SJSA1 (cell line): ENCODE measurements around the gene TBC1D2. TPM values are rescaled to one million over a fixed set of nuclear protein-coding genes. Genes with fewer than 3 reads are reported as not detected.
A peak's percentile ranks its signal among the peaks of the same experiment; 100 is the strongest.

Experiments used
- DNase-seq, 2 experiments: peaks; one replicate each; pipeline ENCODE4 v3.0.0-alpha.2; 2015 to 2020; ENCODE audit warnings: low spot score in 2 of 2, low read depth in 1 of 2
- H3K27ac ChIP-seq: fragments of 250-450 bp; sonication (Bioruptor Pico); 2 replicates; pipeline ENCODE4 v1.5.1; 2020; ENCODE audit warnings: mild to moderate bottlenecking, moderate library complexity
- H3K27me3 ChIP-seq: fragments of 250-450 bp; sonication (Bioruptor Pico); replicated peaks from 2 replicates; pipeline ENCODE4 v1.5.1; 2020; ENCODE audit warnings: mild to moderate bottlenecking, moderate library complexity
- H3K36me3 ChIP-seq: fragments of 250-450 bp; sonication (Bioruptor Pico); 2 replicates; pipeline ENCODE4 v1.5.1; 2020; ENCODE audit warnings: mild to moderate bottlenecking
- H3K4me1 ChIP-seq: fragments of 250-450 bp; sonication (Bioruptor Pico); replicated peaks from 2 replicates; pipeline ENCODE4 v1.6.1; 2021; ENCODE audit warnings: mild to moderate bottlenecking
- H3K4me3 ChIP-seq: fragments of 250-450 bp; sonication (Bioruptor Pico); 2 replicates; pipeline ENCODE4 v1.5.1; 2020; ENCODE audit warnings: mild to moderate bottlenecking
- H3K9me3 ChIP-seq: fragments of 250-450 bp; sonication (Bioruptor Pico); replicated peaks from 2 replicates; pipeline ENCODE4 v1.5.1; 2020; ENCODE audit warnings: mild to moderate bottlenecking
- total RNA-seq: library from RNA; depleted of rRNA; stranded (reverse); fragments of >200 nt; shearing (Covaris generic); gene quantifications from 2 replicates; pipeline ENCODE4 v1.2.3, GENCODE V29; 2014

Gene TBC1D2
- total RNA-seq, 1 experiment from 2014 or later, result 4.4 TPM

DNA sequence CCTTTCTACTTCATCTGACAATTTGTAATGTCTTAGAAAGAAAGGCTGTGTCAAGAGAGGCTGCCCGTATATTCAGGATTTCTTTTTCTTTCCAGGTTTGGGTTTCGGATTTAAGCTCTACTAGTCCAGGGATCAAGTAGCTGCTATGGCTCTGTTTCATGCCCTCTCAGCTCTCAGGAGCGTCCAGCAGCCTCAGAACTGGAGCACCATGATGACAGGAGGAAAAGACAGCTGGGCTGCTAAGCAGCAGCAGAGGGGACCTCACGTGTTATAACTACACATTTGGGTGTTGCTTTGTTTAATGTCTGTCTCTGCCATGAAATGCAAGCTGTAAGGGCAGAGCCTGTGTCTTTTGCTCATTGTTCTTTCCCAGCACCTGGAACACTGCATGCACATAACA lies 28.5 kb downstream of the TBC1D2 start:
- Histone ChIP-seq H3K4me3 (no peak overlapping the region), H3K36me3 (peaks cover 33% of the 10 kb centered on the region), H3K9me3 (no peaks in the 10 kb centered on the region), H3K4me1 (peaks cover 42% of the 10 kb centered on the region), H3K27ac (no peak overlapping the region), H3K27me3 (no peaks in the 10 kb centered on the region)
- DNase-seq, result no peak

DNA sequence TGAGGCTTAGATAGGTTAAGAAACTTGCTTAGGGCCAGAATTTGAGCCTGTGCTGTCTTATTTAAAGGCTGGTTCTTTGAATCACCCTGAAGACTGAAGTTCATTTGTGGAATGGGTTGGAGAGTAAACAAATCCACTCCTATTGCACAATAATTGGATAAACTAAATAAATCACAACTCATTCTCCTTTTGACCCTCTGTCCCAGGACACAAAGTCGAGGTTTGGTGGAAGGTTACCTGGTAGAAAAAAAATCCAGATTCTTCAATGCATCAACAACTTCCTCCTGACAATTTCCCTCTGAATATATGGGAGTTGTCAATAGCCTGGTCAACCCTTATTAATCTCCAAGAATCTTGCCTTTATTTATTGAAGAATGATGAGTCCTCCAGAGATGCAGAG lies 28.9 kb downstream of the TBC1D2 start:
- H3K9me3 ChIP-seq, result no peaks in the 10 kb centered on the region
- no peak overlapping the region for H3K4me3 ChIP-seq
- H3K4me1 ChIP-seq, result peaks cover 42% of the 10 kb centered on the region
- no peak for DNase-seq
- H3K36me3 ChIP-seq, result peaks cover 31% of the 10 kb centered on the region
- H3K27ac ChIP-seq, result no peak overlapping the region; the same call in 1 of the 2 replicates
- H3K27me3 ChIP-seq, result no peaks in the 10 kb centered on the region

DNA sequence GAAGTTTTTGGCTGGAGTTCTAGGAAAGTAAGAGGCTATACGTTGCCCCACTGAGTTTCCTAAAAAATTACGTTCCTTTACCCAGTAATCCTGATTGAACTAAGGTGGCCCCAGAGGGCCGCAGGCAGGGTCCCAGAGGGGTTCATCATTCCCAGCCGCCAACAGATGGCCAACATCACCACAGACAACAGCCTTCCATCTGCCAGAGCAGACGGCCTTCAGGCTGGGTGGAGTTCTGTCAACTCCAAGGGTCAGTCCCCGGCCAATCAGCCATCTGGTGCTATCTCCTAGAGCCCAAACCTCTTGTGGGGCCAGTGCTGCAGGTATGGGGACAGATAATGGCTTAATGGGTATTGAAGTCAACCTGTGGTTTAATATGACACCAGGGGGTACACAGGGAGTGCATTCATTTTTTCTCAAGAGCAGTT lies 30.4 kb downstream of the TBC1D2 start:
- peak overlapping the region; percentile 98 for H3K27ac ChIP-seq
- DNase-seq, result no peak
- peaks cover 32% of the 10 kb centered on the region for H3K36me3 ChIP-seq
- no peaks in the 10 kb centered on the region for H3K27me3 ChIP-seq
- H3K4me1 ChIP-seq, result peaks cover 42% of the 10 kb centered on the region
- no peak overlapping the region for H3K4me3 ChIP-seq
- no peaks in the 10 kb centered on the region for H3K9me3 ChIP-seq

DNA sequence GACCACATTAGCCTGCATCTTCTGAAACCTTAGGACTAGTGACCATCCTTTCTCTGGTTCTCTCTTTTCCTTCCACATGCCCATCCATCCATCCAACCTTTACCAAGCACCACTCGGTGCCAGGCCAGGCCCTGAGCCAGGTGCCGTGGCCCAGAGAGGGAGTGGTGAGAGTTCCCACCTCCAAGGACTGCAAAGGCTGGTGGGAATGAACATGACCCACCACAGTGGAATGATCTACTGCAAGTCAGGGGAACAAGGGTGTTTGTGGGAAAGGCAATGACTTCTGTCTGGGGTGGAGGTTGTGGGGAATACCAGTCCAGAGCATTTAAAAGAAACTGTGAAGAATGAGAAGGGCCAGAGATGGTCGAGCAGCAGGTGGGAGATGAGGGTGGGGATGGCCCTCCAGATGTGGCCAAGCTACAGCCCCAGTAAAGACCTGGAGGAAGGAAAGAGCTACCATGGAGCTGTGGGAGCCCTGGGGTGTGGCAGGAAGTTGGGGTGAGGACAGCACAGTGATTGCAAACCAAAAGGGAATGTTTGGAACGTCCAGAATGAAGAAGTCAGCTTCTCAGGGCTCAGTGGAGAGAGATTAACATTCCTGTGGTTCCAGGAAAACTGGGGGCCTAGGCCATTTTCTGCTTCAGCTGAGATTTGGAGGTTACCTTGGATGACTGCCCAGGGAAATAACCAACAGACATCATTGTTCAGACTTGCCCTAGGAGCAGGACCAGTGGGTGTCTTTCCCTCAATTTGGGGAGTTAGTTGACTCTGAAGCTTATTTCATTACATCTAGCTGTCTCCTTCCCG lies 32.4 kb downstream of the TBC1D2 start:
- peak; percentile 92 to 98 for DNase-seq
- Histone ChIP-seq H3K4me1 (peaks cover 42% of the 10 kb centered on the region), H3K9me3 (no peaks in the 10 kb centered on the region), H3K27me3 (no peaks in the 10 kb centered on the region), H3K4me3 (no peak overlapping the region), H3K36me3 (peaks cover 28% of the 10 kb centered on the region), H3K27ac (peak overlapping the region; percentile 98)

DNA sequence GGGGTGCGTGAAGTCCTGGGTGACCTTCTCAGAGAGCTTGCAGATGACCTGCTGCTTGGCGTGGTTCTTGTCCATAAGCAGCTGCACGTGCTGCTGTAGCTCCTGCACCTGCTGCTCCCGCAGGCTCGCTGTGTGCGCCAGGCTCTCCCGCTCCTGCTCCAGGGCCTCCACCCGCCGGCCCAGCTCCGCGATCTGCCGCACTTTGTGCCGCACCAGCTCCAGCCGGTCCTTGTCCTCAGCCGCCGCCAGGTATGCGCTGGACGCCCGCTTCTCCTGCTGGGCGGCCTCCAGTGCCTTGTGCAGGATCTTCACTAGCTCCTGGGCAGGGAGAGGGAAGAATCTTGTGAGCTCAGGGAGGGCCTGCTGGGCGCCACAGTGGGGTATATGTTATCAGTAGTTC lies 34.5 kb downstream of the TBC1D2 start:
- Histone ChIP-seq H3K27me3 (no peaks in the 10 kb centered on the region), H3K27ac (0 out of 2 replicates have a peak overlapping the region, but pooled peaks have one; percentile 98), H3K4me3 (no peak overlapping the region), H3K4me1 (peaks cover 34% of the 10 kb centered on the region), H3K36me3 (peaks cover 17% of the 10 kb centered on the region), H3K9me3 (no peaks in the 10 kb centered on the region)
- no peak for DNase-seq

GRCh38 chr9:98219794-98220370 lies 35.6 kb downstream of the TBC1D2 start:
- H3K27ac ChIP-seq, result no peak overlapping the region
- peaks cover 44% of the 10 kb centered on the region for H3K4me1 ChIP-seq
- no peak for DNase-seq
- H3K9me3 ChIP-seq, result no peaks in the 10 kb centered on the region
- H3K4me3 ChIP-seq, result no peak overlapping the region
- no peaks in the 10 kb centered on the region for H3K27me3 ChIP-seq
- H3K36me3 ChIP-seq, result peaks cover 23% of the 10 kb centered on the region

GRCh38 chr9:98219364-98219716 lies 36.1 kb downstream of the TBC1D2 start:
- no peaks in the 10 kb centered on the region for H3K9me3 ChIP-seq
- no peak overlapping the region for H3K4me3 ChIP-seq
- no peak overlapping the region for H3K27ac ChIP-seq
- no peak for DNase-seq
- no peaks in the 10 kb centered on the region for H3K27me3 ChIP-seq
- peaks cover 23% of the 10 kb centered on the region for H3K36me3 ChIP-seq
- H3K4me1 ChIP-seq, result peaks cover 42% of the 10 kb centered on the region

DNA sequence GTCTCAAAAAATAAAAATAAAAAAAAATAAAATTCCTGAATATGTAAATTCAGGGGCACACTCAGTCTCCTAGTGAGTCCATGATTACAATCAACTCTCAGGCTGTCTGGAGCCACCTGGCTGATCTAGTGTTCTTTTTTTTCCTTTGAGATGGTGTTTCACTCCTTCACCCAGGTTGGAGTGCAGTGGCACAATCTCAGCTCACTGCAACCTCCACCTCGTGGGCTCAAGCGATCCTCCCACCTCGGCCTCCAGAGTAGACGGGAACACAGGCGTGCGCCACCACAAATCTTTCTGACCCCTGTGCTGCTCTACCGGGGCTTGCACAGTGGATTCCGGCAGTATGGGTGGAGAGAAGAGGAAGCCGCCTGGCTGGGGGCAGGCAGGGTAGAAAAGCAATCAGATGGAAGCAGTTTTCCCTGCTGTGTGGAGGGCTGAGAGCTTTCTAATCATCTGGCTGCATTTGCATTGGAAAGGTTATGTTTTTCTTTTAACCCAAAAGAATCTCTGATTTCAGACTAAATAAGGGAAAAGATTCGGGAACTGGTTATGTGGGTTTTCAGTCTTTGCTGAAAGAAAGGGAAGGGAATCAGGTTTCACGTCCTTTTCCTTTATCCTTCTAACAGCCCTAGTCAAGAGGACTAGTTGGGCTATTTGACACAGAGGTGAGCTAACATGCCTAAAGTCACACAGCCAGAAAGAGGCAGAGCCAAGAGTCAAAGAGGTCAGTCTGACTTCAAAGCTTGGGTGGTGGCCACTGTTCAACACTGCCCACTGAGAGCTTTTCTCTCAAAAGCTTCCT lies 36.7 kb downstream of the TBC1D2 start:
- Histone ChIP-seq H3K9me3 (no peaks in the 10 kb centered on the region), H3K4me1 (peaks cover 36% of the 10 kb centered on the region), H3K27ac (no peak overlapping the region), H3K27me3 (no peaks in the 10 kb centered on the region), H3K36me3 (peaks cover 23% of the 10 kb centered on the region), H3K4me3 (no peak overlapping the region)
- no peak for DNase-seq

DNA sequence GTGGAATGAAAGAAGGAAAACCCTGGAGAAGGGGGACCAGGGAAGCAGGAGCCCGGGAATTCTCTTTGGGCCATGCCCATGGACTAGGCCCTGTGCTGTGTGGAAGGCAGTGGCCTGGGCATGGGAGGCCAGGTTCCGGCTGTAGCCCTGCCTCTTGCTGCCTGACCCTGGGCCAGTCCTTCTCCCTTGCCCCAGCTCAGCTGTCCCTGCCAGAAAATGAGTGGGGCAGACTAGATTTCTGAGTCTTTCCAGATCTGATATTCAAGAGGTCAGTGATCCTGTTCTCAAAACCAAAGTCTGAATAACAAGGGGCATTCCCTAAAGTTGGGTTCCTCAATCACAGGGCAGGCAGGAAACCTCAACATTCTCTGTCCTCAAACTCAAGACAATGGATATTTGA lies 38.2 kb downstream of the TBC1D2 start:
- Histone ChIP-seq H3K4me3 (no peak overlapping the region), H3K27me3 (no peaks in the 10 kb centered on the region), H3K4me1 (peaks cover 22% of the 10 kb centered on the region), H3K9me3 (no peaks in the 10 kb centered on the region), H3K27ac (no peak overlapping the region), H3K36me3 (peaks cover 19% of the 10 kb centered on the region)
- no peak for DNase-seq

DNA sequence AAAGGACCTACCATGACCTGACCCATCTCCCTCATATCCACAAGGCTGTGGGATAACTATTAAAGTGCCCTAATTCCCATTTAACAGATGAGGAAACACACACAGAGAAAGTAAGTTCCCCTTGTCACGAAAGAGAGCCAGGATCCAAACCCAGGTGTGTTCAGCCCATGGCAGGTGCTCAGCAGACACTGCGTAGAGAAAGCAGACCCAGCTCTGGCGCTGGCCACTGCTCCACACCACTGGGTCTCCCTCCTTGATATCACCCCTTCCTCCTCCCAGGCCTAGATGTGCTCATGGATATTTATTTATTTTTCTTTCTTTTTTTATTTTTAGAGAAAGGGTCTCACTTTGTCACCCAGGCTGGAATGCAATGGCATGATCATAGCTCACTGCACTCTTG lies 39.1 kb downstream of the TBC1D2 start:
- DNase-seq, result no peak
- Histone ChIP-seq H3K4me1 (peaks cover 14% of the 10 kb centered on the region), H3K36me3 (peaks cover 16% of the 10 kb centered on the region), H3K4me3 (no peak overlapping the region), H3K9me3 (no peaks in the 10 kb centered on the region), H3K27ac (no peak overlapping the region), H3K27me3 (no peaks in the 10 kb centered on the region)

- peak in 1 of 2 experiments; percentile 23 for DNase-seq
- peaks cover 14% of the 10 kb centered on the region for H3K4me1 ChIP-seq
- no peaks in the 10 kb centered on the region for H3K27me3 ChIP-seq
- no peak overlapping the region for H3K4me3 ChIP-seq
- H3K9me3 ChIP-seq, result no peaks in the 10 kb centered on the region
- peaks cover 13% of the 10 kb centered on the region for H3K36me3 ChIP-seq
- 0 out of 2 replicates have a peak overlapping the region, but pooled peaks have one; percentile 19 for H3K27ac ChIP-seq
Measured at GRCh38 chr9:98215821-98216220, 39.6 kb downstream of the TBC1D2 start.

GRCh38 chr9:98215271-98215670 lies 40.2 kb downstream of the TBC1D2 start:
- H3K9me3 ChIP-seq, result no peaks in the 10 kb centered on the region
- H3K27ac ChIP-seq, result 0 out of 2 replicates have a peak overlapping the region, but pooled peaks have one; percentile 19
- H3K36me3 ChIP-seq, result peaks cover 10% of the 10 kb centered on the region
- peaks cover 14% of the 10 kb centered on the region for H3K4me1 ChIP-seq
- peak in 1 of 2 experiments; percentile 13 for DNase-seq
- no peak overlapping the region for H3K4me3 ChIP-seq
- no peaks in the 10 kb centered on the region for H3K27me3 ChIP-seq

DNA sequence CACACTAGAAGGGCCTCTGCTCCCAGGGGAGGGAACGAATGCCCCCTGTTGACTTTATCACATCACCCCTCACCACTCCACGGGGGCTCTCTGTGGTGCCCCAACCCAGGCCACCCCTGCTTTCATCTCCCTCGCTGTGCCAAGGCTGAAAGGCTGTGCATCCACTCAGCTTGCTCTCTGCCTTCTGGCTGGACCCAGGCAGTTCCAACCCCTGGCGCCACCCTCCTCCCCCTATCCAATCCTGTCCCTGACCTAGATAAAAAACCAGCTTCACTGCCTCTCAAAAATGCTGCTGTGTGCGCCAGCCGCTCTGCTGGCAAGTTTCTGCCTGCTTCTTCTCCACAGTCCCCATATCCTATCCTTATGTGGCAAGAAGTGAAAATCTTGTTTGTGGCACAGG lies 40.6 kb downstream of the TBC1D2 start:
- Histone ChIP-seq H3K27me3 (no peaks in the 10 kb centered on the region), H3K4me3 (no peak overlapping the region), H3K27ac (no peak overlapping the region), H3K9me3 (no peaks in the 10 kb centered on the region), H3K36me3 (peaks cover 10% of the 10 kb centered on the region), H3K4me1 (peaks cover 14% of the 10 kb centered on the region)
- DNase-seq, result no peak

- DNase-seq, result no peak
- Histone ChIP-seq H3K4me3 (no peak overlapping the region), H3K9me3 (no peaks in the 10 kb centered on the region), H3K36me3 (peaks cover 12% of the 10 kb centered on the region), H3K4me1 (peaks cover 14% of the 10 kb centered on the region), H3K27ac (no peak overlapping the region), H3K27me3 (no peaks in the 10 kb centered on the region)
Measured at GRCh38 chr9:98211260-98211659, 44.2 kb downstream of the TBC1D2 start.
